ENCODE data around the gene POLN.

- TF ChIP-seq, protein P1, sequence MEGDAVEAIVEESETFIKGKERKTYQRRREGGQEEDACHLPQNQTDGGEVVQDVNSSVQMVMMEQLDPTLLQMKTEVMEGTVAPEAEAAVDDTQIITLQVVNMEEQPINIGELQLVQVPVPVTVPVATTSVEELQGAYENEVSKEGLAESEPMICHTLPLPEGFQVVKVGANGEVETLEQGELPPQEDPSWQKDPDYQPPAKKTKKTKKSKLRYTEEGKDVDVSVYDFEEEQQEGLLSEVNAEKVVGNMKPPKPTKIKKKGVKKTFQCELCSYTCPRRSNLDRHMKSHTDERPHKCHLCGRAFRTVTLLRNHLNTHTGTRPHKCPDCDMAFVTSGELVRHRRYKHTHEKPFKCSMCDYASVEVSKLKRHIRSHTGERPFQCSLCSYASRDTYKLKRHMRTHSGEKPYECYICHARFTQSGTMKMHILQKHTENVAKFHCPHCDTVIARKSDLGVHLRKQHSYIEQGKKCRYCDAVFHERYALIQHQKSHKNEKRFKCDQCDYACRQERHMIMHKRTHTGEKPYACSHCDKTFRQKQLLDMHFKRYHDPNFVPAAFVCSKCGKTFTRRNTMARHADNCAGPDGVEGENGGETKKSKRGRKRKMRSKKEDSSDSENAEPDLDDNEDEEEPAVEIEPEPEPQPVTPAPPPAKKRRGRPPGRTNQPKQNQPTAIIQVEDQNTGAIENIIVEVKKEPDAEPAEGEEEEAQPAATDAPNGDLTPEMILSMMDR (IDR thresholded peaks at IDR 0.05) = no peak
- no peak for TF ChIP-seq POLR2A (IDR thresholded peaks at IDR 0.05)
These were observed 193.1 kb downstream of the POLN start for GRCh38 chr4:2048831-2049230.
